Measurements from ENCODE around the gene PTGES3.
A peak's percentile ranks its signal among the peaks of the same experiment; 100 is the strongest.
"Not testable (repeated sequence)": the region's sequence is repeated elsewhere in the genome, so short reads cannot be mapped to it uniquely, and the experiment has no call there.

The PTGES3 gene

DNA sequence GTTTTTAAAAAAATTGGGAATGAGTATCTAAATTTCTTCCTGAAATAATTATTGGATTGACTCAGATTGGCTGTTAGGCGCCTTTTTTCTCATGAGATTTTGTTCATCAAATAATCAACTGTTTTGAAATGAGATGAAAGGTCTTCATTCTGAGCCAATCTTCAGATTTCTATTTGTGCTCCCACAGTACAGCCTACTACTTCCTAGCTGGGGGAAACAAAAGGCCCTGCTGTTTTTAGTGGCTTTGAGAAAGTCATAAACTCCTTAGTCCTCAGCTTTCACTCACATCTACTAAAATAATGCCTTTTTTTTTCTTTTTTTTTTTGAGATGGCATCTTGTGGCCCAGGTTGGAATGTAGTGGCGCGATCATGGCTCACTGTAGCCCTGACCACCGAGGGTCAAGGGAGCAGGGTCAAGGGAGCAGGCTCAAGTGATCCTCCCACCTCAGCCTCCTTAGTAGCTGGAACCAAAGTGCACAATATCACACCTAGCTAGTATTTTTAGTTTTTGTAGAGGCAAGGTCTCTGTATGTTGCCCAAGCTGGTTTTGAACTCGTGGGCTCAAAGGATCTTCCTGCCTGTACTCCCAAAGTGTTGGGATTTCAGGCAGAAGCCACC is 21.8 kb upstream of the PTGES3 start:
- no peak for DNase-seq (ENCODE audit: low read depth in 1 of 2, low spot score in 1 of 2)

- not testable (repeated sequence) for DNase-seq (ENCODE audit: low read depth in 1 of 2, low spot score in 1 of 2)
Observed at GRCh38 chr12:56704522-56704921, 16.4 kb upstream of the PTGES3 start.

DNA sequence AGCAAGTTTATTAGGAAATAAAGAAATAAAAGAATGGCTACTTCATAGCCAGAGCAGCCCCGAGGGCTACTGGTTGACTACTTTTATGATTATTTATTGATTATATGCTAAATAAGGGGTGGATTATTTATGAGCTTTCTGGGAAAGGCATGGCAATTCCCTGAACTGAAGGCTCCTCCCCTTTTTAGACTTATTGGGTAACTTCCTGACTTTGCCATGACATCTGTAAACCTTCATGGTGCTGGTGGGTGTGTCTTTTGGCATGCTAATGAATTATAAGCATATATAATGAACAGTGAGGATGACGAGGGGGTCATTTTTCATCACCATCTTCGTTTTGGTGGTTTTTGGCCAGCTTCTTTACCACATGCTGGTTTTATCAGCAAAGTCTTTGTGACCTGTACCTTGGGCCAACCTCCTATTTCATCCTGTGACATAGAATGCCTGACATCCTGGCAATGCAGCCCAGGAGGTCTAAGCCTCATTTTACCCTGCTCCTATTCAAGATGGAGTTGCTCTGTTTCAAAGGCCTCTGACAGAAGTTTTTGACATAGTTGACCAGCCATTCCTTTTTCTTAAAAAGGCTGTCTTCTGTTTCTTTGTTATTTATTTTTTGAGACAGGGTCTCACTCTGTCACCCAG is 11.1 kb upstream of the PTGES3 start:
- no peak for DNase-seq (ENCODE audit: low read depth in 1 of 2, low spot score in 1 of 2)

GRCh38 chr12:56695327-56696101 is 7.4 kb upstream of the PTGES3 start:
- DNase-seq (ENCODE audit: low read depth in 1 of 2, low spot score in 1 of 2) = no peak

GRCh38 chr12:56694161-56694560 is 6.1 kb upstream of the PTGES3 start:
- DNase-seq (ENCODE audit: low read depth in 1 of 2, low spot score in 1 of 2) = no peak

- DNase-seq (ENCODE audit: low read depth in 1 of 2, low spot score in 1 of 2) = no peak
Observed at GRCh38 chr12:56688846-56689109, 694 bp upstream of the PTGES3 start.

DNA sequence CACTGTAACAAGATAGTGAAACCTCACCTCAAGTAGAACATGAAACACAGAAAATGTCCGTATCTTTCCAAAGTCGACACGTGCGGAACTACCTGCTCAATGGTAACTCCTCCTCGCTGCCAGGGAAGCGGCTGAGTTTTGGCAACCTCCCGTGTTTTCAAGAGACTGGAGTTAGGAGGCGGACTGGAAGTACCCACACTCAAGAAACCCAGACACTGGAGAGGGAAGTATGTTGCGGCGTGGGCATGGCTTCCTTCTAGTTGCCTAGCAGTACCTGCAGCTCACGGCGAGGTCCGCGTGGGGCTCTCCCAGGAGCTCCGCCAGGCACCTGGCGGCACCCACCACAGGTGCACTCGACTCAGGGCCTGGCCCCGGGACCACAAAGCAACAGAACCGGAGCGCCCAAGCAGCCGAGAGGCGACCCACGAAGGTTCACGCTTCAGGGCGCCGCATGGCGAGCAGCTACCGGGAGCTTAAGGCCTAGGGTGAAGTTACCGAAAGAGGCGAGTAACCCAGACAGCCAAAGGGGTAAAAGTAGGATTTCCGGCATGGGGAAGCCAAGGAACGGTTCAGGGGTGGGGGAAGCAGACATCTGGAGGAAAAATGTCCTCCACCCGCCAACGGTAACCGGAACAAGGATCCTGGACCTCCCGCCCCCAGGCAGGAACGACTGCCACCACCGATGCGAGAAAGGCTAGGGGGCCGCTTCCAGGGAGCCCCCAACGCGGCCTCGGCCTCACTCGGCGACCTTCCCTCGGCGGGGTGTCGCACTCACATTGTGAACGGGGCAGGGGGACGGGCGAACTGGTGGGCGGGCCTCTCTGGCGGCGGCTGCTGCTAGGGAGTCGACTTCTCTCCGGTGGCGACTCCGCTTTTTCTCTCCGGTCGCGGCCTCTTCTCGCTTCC is 608 bp downstream of the PTGES3 start:
- DNase-seq (ENCODE audit: low read depth in 1 of 2, low spot score in 1 of 2) = peak; percentile 26 to 44

DNA sequence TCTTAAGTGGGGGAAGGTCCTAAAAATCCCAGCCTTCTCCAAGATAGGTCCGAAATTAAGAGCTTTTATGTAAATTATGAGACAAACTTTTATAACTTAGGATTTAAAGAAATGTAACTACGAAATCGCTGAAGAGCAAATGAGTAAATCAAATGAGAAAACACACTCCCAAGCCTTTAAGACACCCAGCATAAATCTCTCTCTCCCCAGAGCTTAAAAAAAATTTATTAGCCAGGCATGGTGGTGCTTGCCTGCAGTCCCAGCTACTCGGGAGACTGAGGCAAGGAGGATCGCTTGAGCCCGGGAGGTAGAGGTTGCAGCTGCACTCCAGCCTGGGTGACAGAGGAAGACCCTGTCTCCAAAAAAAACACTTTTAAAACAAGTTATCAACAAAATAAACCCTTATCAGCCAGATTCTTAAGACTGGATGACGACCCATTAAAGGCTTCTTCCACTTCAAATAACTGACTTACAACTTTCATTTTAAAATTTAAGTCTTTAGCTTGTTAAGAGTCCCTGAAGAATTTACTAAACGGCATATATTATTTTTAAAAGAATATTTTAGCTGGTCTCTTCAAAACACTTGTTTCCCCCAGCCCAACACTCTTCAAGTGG is 3.2 kb downstream of the PTGES3 start:
- no peak for DNase-seq (ENCODE audit: low read depth in 1 of 2, low spot score in 1 of 2)

DNA sequence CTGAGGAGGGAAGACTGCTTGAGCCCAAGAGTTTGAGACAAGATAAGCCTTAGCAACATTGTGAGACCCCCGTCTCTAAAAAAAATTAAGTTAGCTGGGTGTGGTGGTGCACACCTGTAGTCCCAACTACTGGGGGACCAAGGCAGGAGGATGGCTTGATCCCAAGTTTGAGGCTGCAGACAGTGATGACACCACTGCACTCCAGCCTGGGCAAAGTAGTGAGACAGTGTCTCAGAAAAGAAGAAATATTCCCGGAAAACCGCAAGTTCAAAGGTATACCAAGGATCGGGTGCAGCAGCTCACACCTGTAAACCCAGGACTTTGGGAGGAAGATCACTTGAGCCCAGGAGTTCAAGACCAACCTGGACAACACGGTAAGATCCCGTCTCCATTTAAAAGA is 5.8 kb downstream of the PTGES3 start:
- no peak for DNase-seq (ENCODE audit: low read depth in 1 of 2, low spot score in 1 of 2)

GRCh38 chr12:56679883-56680575 is 8.1 kb downstream of the PTGES3 start:
- DNase-seq (ENCODE audit: low read depth in 1 of 2, low spot score in 1 of 2) = no peak

DNA sequence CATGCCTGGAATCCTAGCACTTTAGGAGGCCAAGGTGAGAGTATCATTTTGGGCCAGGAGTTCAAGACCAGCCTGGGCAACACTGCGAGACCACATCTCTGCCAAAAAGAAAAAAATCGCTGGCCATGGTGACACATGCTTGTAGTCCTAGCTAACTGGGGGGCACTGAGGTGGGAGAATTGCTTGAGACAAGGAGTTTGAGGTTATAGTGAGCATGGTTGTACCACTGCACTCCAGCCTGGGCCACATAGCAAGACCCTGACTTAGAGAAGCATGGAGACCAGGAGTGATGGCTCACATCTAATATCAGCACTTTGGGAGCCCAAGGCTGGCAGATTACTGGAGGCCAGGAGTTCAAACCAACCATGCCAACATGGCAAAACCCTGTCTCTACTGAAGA is 9.2 kb downstream of the PTGES3 start:
- no peak for DNase-seq (ENCODE audit: low read depth in 1 of 2, low spot score in 1 of 2)

DNA sequence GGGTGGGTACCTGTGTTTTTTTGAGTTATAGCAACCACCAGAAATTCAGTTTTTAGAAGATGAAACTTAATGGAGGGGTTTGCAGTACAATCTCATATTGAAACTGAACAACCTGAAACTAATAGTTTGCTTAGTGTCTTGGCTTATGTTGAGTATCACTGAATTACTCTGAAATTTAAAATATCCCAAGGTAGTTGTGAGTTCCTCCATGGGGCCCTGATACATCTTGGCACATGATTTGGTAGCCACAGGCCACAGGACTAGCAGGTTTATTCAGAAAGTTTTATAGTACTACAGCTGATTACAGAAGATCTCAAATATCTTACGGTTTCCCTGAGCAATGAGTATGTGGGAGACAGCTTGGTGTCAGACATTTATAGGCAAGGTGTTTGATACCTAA is 10.4 kb downstream of the PTGES3 start:
- no peak for DNase-seq (ENCODE audit: low read depth in 1 of 2, low spot score in 1 of 2)

- no peak for DNase-seq (ENCODE audit: low read depth in 1 of 2, low spot score in 1 of 2)
Observed at GRCh38 chr12:56676851-56677580, 11.1 kb downstream of the PTGES3 start.

DNA sequence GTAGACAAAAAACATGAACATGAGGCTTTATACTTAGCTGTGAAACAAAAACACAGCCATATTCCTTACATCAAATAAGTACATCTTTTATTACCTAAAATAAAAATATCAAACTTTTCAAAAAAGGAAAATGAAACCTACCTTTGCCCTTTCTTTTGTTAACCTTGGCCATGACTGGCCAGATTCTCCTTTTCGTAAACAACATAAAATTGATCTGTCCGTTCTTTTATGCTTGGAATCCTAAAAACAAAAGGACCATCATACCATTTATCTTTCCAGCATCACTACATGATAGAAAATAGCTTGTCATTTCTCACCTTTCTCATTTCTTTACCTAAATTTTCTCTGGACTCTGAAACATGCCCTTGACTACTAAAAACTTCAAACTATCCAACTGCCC is 16.5 kb downstream of the PTGES3 start:
- DNase-seq (ENCODE audit: low read depth in 1 of 2, low spot score in 1 of 2) = no peak

GRCh38 chr12:56670836-56671235 is 17.2 kb downstream of the PTGES3 start:
- DNase-seq (ENCODE audit: low read depth in 1 of 2, low spot score in 1 of 2) = no peak

- DNase-seq (ENCODE audit: low read depth in 1 of 2, low spot score in 1 of 2) = no peak
Observed at GRCh38 chr12:56668197-56668457, 20.0 kb downstream of the PTGES3 start.

DNA sequence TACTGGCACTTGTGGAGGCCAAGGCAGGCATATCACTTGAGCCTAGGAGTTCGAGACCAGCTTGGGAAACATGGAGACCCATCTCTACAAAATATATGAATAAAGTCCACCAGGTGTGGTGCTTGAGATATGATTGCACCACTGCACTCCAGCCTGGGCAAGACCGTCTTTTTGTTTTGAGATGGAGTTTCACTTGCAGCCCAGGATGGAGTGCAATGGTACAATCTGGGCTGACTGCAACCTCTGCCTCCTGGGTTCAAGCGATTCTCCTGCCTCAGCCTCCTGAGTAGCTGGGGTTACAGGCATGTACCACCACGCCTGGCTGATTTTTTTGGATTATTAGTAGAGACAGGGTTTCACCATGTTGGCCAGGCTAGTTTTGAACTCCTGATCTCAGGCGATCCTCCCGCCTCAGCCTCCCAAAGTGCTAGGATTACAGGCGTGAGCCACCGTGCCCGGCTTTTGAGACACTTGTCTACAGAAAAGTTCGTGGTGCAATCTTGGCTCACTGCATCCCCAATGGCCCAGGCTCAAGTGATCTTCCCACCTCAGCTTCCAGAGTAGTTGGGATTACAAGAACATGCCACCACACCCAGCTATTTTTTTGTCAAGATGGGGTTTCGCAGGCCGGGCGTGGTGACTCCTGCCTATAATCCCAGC is 26.0 kb downstream of the PTGES3 start:
- DNase-seq (ENCODE audit: low read depth in 1 of 2, low spot score in 1 of 2) = no peak

DNA sequence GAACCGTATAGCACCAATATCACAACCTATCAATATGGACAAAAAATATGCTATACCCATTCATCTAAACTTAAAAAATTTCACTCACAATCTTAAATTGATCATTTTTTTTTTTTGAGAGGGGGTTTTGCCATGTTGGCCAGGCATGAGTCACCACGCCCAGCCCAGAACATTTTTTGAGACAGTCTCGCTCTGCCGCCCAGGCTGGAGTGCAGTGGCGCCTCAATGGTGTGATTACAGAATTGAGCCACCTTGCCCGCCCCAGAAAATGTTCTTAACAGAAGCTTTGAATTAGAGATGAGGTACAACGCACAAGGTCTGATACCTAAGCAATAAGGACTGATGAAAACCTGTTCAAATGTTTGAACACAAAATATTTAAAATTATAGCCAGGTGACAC is 26.5 kb downstream of the PTGES3 start:
- DNase-seq (ENCODE audit: low read depth in 1 of 2, low spot score in 1 of 2) = no peak

- DNase-seq (ENCODE audit: low read depth in 1 of 2, low spot score in 1 of 2) = no peak
Observed at GRCh38 chr12:56658921-56659320, 29.2 kb downstream of the PTGES3 start.

All from stimulated activated CD4-positive, alpha-beta T cell treated with anti-CD3 and anti-CD28 coated beads, Interleukin-15, amount 100 ng/mL, for 1 hour (primary cell).